Upper lobe of left lung (tissue), 6 donors: ENCODE results near the gene FXYD1. TPM values are rescaled to one million over a fixed set of nuclear protein-coding genes. Genes with fewer than 3 reads are reported as not detected.
A peak's percentile ranks its signal among the peaks of the same experiment; 100 is the strongest.

ENCODE experiments used
- ATAC-seq, 2 donors: fragments of 200-7000 bp; cut with Tn5 transposase; one replicate each; pipeline ENCODE4 v1.9.1; 2022; ENCODE audit warnings: mild to moderate bottlenecking in 2 of 2, moderate library complexity in 2 of 2; ENCODE audit not compliant: low FRiP score in 2 of 2
- DNase-seq, 2 donors: peaks; one replicate each; pipeline ENCODE4 v3.0.0-alpha.2; 2019 to 2020
- H3K27ac ChIP-seq, 4 donors: fragments of 200-600 bp; sonication (generic); one replicate each; pipeline ENCODE4 v1.5.1; 2016 to 2019
- H3K27me3 ChIP-seq, 4 donors: fragments of 200-600 bp; sonication (generic); one replicate each; pipeline ENCODE4 v1.5.1; 2017 to 2019
- H3K36me3 ChIP-seq, 4 donors: fragments of 200-600 bp; sonication (generic); one replicate each; pipeline ENCODE4 v1.5.1; 2016 to 2019
- H3K4me1 ChIP-seq, 4 donors: fragments of 200-600 bp; sonication (generic); one replicate each; pipeline ENCODE4 v1.5.1; 2018 to 2019
- H3K4me3 ChIP-seq, 4 donors: fragments of 200-600 bp; sonication (generic); one replicate each; pipeline ENCODE4 v1.5.1; 2017 to 2019; ENCODE audit warnings: mild to moderate bottlenecking in 2 of 4, moderate library complexity in 1 of 4
- H3K9me3 ChIP-seq, 4 donors: fragments of 200-600 bp; sonication (generic); one replicate each; pipeline ENCODE4 v1.5.1; 2018 to 2019
- CTCF ChIP-seq, 6 experiments: fragments of 450-650 bp in 4 of 6; fragments of 200-600 bp in 2 of 6; sonication (generic) in 2 of 6; IDR thresholded peaks; one replicate each; pipeline ENCODE4 v1.5.1; 2016 to 2019; ENCODE audit warnings: antibody characterized with exemption in 6 of 6
- EP300 ChIP-seq, 4 donors: sonication (generic); formaldehyde crosslinking; IDR thresholded peaks; one replicate each; pipeline ENCODE4 v1.5.1; 2017; ENCODE audit warnings: antibody characterized with exemption in 4 of 4, control low read depth in 2 of 4
- POLR2A ChIP-seq, 4 donors: fragments of 450-650 bp; IDR thresholded peaks; one replicate each; pipeline ENCODE4 v1.5.1; 2016 to 2017; ENCODE audit warnings: antibody characterized with exemption in 4 of 4, mild to moderate bottlenecking in 2 of 4
- POLR2AphosphoS5 ChIP-seq, 2 donors: sonication (generic); formaldehyde crosslinking; IDR thresholded peaks; one replicate each; pipeline ENCODE4 v1.5.1; 2017; ENCODE audit warnings: antibody characterized with exemption in 2 of 2
- WGBS, 2 donors: methylation state at CpG; one replicate each; pipeline ENCODE4 v1.1.5; 2017 to 2018; 5-methylcytosine and 5-hydroxymethylcytosine counted together
- total RNA-seq, 6 donors: library from RNA; depleted of rRNA in 4 of 6; stranded (reverse); fragments of >200 nt in 4 of 6; gene quantifications; one replicate each; pipeline versions ENCODE4 v1.1.0 to v1.2.1, GENCODE V29; 2016 to 2021
- donor health status: DM: no; HTN: no; CAD: no; lungs with moderate emphysema.
- donor health status: DM: no; HTN: yes; CAD: no; lungs with severe emphysema.

Gene FXYD1
- total RNA-seq, 6 donors from 2014 or later, result 3.8 to 64.9 (median 25.2) TPM

- DNase-seq (no peak), ATAC-seq (no peak)
- Histone ChIP-seq H3K9me3 (no peaks in the 10 kb centered on the region), H3K4me1 (peaks cover 8 to 12% (median 9%) of the 10 kb centered on the region in 4 donors), H3K4me3 (no peak overlapping the region), H3K36me3 (no peaks in the 10 kb centered on the region), H3K27me3 (no peaks in the 10 kb centered on the region), H3K27ac (no peak overlapping the region)
- TF ChIP-seq POLR2A (IDR thresholded peaks at IDR 0.05) (no peak), POLR2AphosphoS5 (IDR thresholded peaks at IDR 0.05) (no peak), CTCF (IDR thresholded peaks at IDR 0.05) (no peak), EP300 (IDR thresholded peaks at IDR 0.05) (no peak)
- WGBS, 2 donors, result 96 to 98% methylated on average over 5 of the region's 5 CpGs
These were observed 45.2 kb upstream of the FXYD1 start for GRCh38 chr19:35093430-35093829.

GRCh38 chr19:35093941-35094647 lies 44.5 kb upstream of the FXYD1 start:
- H3K4me1 ChIP-seq, result peaks cover 8 to 12% (median 9%) of the 10 kb centered on the region in 4 donors
- no peaks in the 10 kb centered on the region for H3K27me3 ChIP-seq
- 88 to 89% methylated on average over 9 to 11 of the region's 11 CpGs for WGBS, 2 donors
- H3K27ac ChIP-seq, result no peak overlapping the region
- DNase-seq (peak in 1 of 2 donors; percentile 75), ATAC-seq (no peak)
- no peak for TF ChIP-seq POLR2AphosphoS5 (IDR thresholded peaks at IDR 0.05)
- no peak for TF ChIP-seq EP300 (IDR thresholded peaks at IDR 0.05)
- no peak for TF ChIP-seq POLR2A (IDR thresholded peaks at IDR 0.05)
- no peak for TF ChIP-seq CTCF (IDR thresholded peaks at IDR 0.05)
- H3K9me3 ChIP-seq, result no peaks in the 10 kb centered on the region
- no peak overlapping the region for H3K4me3 ChIP-seq
- H3K36me3 ChIP-seq, result no peaks in the 10 kb centered on the region

- DNase-seq (no peak), ATAC-seq (no peak)
- TF ChIP-seq POLR2AphosphoS5 (IDR thresholded peaks at IDR 0.05) (no peak), POLR2A (IDR thresholded peaks at IDR 0.05) (no peak), CTCF (IDR thresholded peaks at IDR 0.05) (no peak), EP300 (IDR thresholded peaks at IDR 0.05) (no peak)
- no peak overlapping the region for H3K27ac ChIP-seq
- H3K4me1 ChIP-seq, result peaks cover 8 to 12% (median 9%) of the 10 kb centered on the region in 4 donors
- H3K27me3 ChIP-seq, result no peaks in the 10 kb centered on the region
- WGBS, 2 donors, result 87% methylated on average over 4 of the region's 4 CpGs
- H3K36me3 ChIP-seq, result no peaks in the 10 kb centered on the region
- no peak overlapping the region for H3K4me3 ChIP-seq
- no peaks in the 10 kb centered on the region for H3K9me3 ChIP-seq
These were observed 44.0 kb upstream of the FXYD1 start for GRCh38 chr19:35094656-35095055.

GRCh38 chr19:35095667-35096368 lies 42.8 kb upstream of the FXYD1 start:
- DNase-seq (no peak), ATAC-seq (no peak)
- TF ChIP-seq CTCF (IDR thresholded peaks at IDR 0.05) (no peak), POLR2AphosphoS5 (IDR thresholded peaks at IDR 0.05) (no peak), POLR2A (IDR thresholded peaks at IDR 0.05) (no peak)
- Histone ChIP-seq H3K4me3 (no peak overlapping the region), H3K27me3 (no peaks in the 10 kb centered on the region), H3K27ac (no peak overlapping the region), H3K9me3 (no peaks in the 10 kb centered on the region), H3K36me3 (no peaks in the 10 kb centered on the region), H3K4me1 (peaks cover under 1 to 4% (median 2%) of the 10 kb centered on the region in 4 donors)
- WGBS, 2 donors, result 81 to 85% methylated on average over 8 of the region's 8 CpGs
